ENCODE data around the gene GJE1. TPM values are rescaled to one million over a fixed set of nuclear protein-coding genes. Genes with fewer than 3 reads are reported as not detected.
"Not testable (repeated sequence)": the region's sequence is repeated elsewhere in the genome, so short reads cannot be mapped to it uniquely, and the experiment has no call there.

Gene GJE1
- total RNA-seq, 1 experiment from 2014 or later: not detected

DNA sequence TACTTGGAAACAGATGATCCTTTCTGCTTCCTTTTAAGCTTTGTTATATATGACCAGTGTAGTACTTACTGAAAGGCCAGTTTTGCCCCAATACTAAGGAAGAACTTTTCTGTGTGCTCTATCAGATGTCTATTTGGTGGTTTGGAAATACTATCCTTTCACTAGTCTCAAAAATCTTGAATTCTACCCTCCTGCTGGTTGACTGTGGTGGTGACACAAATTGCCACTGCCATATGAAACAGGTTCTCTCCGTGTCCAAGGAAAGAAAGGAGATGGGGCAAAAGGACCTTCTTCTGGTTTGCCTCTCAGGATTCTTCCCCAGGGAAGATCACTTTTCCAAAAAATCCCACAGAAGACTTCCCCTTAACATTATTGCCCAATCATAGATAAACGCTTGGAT lies 6.2 kb downstream of the GJE1 start:
- Histone ChIP-seq H3K27me3 (ENCODE audit: insufficient read depth, low read depth) (no peaks in the 10 kb centered on the region), H3K36me3 (ENCODE audit: low read depth) (no peaks in the 10 kb centered on the region), H3F3A (ENCODE audit: insufficient read depth, low read depth) (no peaks in the 10 kb centered on the region), H3K9me2 (ENCODE audit: insufficient read depth) (no peaks in the 10 kb centered on the region), H2AFZ (no peak overlapping the region), H3K79me2 (ENCODE audit: low read depth) (no peaks in the 10 kb centered on the region), H3K4me3 (no peak overlapping the region), H3K9me3 (ENCODE audit: insufficient read depth, low read depth) (no peaks in the 10 kb centered on the region), H3K27ac (no peak overlapping the region), H4K20me1 (ENCODE audit: insufficient read depth) (no peaks in the 10 kb centered on the region; the same call in 1 of the 2 replicates), H3K4me2 (no peak overlapping the region), H3K4me1 (replicated peaks; ENCODE audit: insufficient read depth) (no peaks in the 10 kb centered on the region)
- CTCF ChIA-PET: no interaction called here
- TF ChIP-seq, protein P1, sequence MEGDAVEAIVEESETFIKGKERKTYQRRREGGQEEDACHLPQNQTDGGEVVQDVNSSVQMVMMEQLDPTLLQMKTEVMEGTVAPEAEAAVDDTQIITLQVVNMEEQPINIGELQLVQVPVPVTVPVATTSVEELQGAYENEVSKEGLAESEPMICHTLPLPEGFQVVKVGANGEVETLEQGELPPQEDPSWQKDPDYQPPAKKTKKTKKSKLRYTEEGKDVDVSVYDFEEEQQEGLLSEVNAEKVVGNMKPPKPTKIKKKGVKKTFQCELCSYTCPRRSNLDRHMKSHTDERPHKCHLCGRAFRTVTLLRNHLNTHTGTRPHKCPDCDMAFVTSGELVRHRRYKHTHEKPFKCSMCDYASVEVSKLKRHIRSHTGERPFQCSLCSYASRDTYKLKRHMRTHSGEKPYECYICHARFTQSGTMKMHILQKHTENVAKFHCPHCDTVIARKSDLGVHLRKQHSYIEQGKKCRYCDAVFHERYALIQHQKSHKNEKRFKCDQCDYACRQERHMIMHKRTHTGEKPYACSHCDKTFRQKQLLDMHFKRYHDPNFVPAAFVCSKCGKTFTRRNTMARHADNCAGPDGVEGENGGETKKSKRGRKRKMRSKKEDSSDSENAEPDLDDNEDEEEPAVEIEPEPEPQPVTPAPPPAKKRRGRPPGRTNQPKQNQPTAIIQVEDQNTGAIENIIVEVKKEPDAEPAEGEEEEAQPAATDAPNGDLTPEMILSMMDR (conservative IDR thresholded peaks at IDR 0.05): no peak
- TF ChIP-seq EZH2 (IDR thresholded peaks at IDR 0.05; ENCODE audit: low read depth): no peak
- POLR2A ChIA-PET (ENCODE audit: unreplicated experiment): no interaction called here
- no peak for DNase-seq
- no TSS peak for BruUV-seq (replicated peaks)
- intact Hi-C loops (cut with micrococcal nuclease; ENCODE audit: unreplicated experiment): no loop called here

- BruUV-seq (replicated peaks); CTCF ChIA-PET: not testable (repeated sequence)
- intact Hi-C loops (cut with micrococcal nuclease; ENCODE audit: unreplicated experiment): loop anchor here (10.0 kb wide), 2 partner anchors 423 to 553 kb away; no protein-coding TSS in a partner anchor
Measured at GRCh38 chr6:142141531-142141930, 8.8 kb downstream of the GJE1 start.

DNA sequence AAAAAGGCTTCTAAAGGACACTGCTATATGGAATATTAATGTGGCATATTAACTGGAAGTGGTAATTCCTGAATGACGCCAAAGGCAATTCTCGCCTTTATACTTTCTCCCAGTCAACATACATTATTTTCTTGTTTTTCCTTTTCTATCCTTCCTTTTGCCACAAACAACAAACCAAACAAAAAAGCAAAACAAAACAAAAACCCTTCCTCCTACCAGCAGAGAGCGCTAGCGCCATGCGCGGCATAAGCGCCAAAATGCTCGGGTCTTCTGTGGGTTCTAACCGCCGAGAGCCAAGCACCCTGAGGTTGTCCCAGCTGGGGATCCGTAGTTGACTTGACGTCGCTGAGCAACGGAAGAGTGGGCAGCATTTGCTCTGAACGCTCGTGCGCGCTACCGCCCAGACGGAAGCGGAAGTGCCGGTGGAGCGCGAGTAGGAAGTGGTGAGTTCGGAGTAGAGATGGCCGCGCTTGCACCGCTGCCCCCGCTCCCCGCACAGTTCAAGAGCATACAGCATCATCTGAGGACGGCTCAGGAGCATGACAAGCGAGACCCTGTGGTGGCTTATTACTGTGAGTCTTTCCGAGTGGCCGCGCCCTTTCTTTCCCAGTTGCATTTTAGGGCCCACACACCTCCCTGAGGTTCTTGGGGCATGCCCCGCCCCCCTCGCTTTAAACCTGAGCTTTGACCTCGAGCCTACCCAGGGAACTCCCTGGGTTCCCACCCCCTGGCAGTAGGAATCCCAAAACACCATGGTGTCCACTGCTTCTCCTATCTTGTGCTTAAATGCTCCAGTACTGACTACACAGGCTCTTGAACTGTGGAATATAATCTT lies 14.3 kb downstream of the GJE1 start, which contains the start of the genes NMBR and VTA1:
Gene NMBR (minus strand): TSS at position 295 of the 835 bp plus-strand sequence. CDS start 58,464 bp downstream, outside the sequence.
Gene VTA1 (plus strand): TSS at position 436 of the 835 bp plus-strand sequence. CDS start 25 bp downstream, at position 461.
- POLR2A ChIA-PET (ENCODE audit: unreplicated experiment): no interaction called here
- intact Hi-C loops (cut with micrococcal nuclease; ENCODE audit: unreplicated experiment): loop anchor here (2.0 to 10.0 kb wide), 6 partner anchors 155 to 1280 kb away; partner anchors contain the start of gene ADGRG6
- Histone ChIP-seq H3K9me2 (ENCODE audit: insufficient read depth) (no peaks in the 10 kb centered on the region), H3K27me3 (ENCODE audit: insufficient read depth, low read depth) (no peaks in the 10 kb centered on the region), H3K9me3 (ENCODE audit: insufficient read depth, low read depth) (no peaks in the 10 kb centered on the region), H3K4me1 (replicated peaks; ENCODE audit: insufficient read depth) (peaks cover 19% of the 10 kb centered on the region; the same call in 1 of the 2 replicates), H3K4me2 (peak within 1 kb of the TSS; percentile 80), H3K27ac (peak within 1 kb of the TSS; percentile 25; the same call in 1 of the 2 replicates), H2AFZ (peak within 1 kb of the TSS; percentile 91), H3F3A (ENCODE audit: insufficient read depth, low read depth) (no peaks in the 10 kb centered on the region), H3K79me2 (ENCODE audit: low read depth) (peaks cover 55% of the 10 kb centered on the region), H3K4me3 (peak within 1 kb of the TSS; percentile 92), H4K20me1 (ENCODE audit: insufficient read depth) (peaks cover 12% of the 10 kb centered on the region; the same call in 1 of the 2 replicates), H3K36me3 (ENCODE audit: low read depth) (no peaks in the 10 kb centered on the region)
- no peak for TF ChIP-seq EZH2 (IDR thresholded peaks at IDR 0.05; ENCODE audit: low read depth)
- TF ChIP-seq, protein P1 (conservative IDR thresholded peaks at IDR 0.05): peak; percentile 84
- CTCF ChIA-PET: interaction anchor here (0.6 kb wide), 3 partner anchors 9 to 541 kb away, joined by 3 to 4 read pairs (median 3); no protein-coding TSS in a partner anchor
- DNase-seq: peak; percentile 95
- no TSS peak for BruUV-seq (replicated peaks)

More at GRCh38 chr6:142141531-142141930, 8.8 kb downstream of the GJE1 start:
- H4K20me1 ChIP-seq (ENCODE audit: insufficient read depth); H3K36me3 ChIP-seq (ENCODE audit: low read depth); H3F3A ChIP-seq (ENCODE audit: insufficient read depth, low read depth); H3K4me1 ChIP-seq (replicated peaks; ENCODE audit: insufficient read depth); H3K4me2 ChIP-seq; H3K4me3 ChIP-seq; H3K9me3 ChIP-seq (ENCODE audit: insufficient read depth, low read depth); H2AFZ ChIP-seq; H3K79me2 ChIP-seq (ENCODE audit: low read depth); H3K9me2 ChIP-seq (ENCODE audit: insufficient read depth); H3K27me3 ChIP-seq (ENCODE audit: insufficient read depth, low read depth); POLR2A ChIA-PET (ENCODE audit: unreplicated experiment); DNase-seq; H3K27ac ChIP-seq: not testable (repeated sequence)
